ENCODE measurements around the gene NAP1L5.

Gene NAP1L5, protein sequence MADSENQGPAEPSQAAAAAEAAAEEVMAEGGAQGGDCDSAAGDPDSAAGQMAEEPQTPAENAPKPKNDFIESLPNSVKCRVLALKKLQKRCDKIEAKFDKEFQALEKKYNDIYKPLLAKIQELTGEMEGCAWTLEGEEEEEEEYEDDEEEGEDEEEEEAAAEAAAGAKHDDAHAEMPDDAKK
- total RNA-seq: 1.3 to 4.3 (median 3.0) reads per million in 18 experiments

GRCh38 chr4:88697588-88698329 is at the start of gene NAP1L5:
NAP1L5 (minus strand) TSS chr4:88697829; CDS start chr4:88697754, 75 bp downstream.
- DNase-seq: peak; percentile 46 to 58

- DNase-seq: no peak
Observed at GRCh38 chr4:88747351-88747750, 49.7 kb upstream of the NAP1L5 start.

DNA sequence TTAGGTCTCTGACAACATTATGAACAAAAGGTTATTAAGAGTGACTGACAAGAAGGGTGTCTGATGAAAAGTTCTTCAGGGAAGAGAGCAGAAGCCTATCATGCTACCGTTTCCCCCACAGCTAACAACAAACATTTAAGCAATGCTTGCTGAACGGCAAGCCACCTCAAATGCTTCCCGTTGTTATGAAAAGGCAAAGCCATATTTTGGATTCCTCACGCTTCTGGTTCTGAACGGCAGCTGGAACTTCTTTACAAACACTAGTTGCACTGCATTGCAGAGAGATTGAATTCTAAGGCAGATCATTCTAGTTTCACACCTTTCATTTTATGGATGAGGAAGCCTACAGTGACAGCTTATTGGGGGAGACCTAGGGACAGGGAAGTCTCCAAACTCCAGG is 48.6 kb upstream of the NAP1L5 start:
- no peak for DNase-seq

GRCh38 chr4:88745581-88746163 is 48.0 kb upstream of the NAP1L5 start:
- no peak for DNase-seq

DNA sequence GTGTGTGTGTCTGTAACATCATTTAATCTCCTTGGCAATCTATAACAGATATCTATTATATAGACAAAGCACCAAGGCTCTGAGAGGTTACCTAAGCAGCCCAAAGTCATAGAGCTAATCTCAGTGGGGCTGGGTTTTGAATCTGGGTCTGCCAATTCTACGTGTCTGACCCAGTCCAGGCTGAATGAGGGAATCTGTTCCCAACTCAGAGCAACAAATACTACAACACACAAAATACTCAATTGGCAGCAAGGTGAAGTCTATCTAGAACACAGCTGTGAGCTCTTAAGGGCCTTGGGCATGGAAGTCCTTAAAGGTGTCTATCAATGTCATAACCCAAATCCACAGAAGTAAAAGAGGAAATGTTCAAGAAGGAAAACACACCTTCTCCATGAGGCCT is 47.5 kb upstream of the NAP1L5 start:
- DNase-seq: no peak

GRCh38 chr4:88744609-88745008 is 47.0 kb upstream of the NAP1L5 start:
- DNase-seq: no peak

- no peak for DNase-seq
Observed at GRCh38 chr4:88743696-88744095, 46.1 kb upstream of the NAP1L5 start.

DNA sequence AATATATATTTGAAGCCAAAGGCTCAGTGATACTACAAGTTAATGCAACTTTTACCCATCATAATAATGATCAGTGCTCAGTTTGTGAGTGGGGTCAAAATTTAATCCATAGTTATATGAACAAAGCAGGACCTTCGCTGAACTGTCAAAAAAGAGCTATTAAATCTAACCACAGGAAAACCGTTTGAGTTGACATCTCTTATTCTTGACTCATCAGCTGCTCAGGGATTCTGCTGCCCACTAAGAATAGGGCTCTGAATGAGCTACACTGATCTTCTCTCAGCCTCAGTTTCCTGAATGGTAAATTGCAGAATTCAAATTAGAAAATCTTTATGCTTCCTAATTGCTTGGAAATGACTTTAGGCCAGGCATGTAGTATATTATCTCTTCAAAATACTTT is 44.9 kb upstream of the NAP1L5 start:
- DNase-seq: no peak

- no peak for DNase-seq
Observed at GRCh38 chr4:88738180-88738579, 40.6 kb upstream of the NAP1L5 start.

DNA sequence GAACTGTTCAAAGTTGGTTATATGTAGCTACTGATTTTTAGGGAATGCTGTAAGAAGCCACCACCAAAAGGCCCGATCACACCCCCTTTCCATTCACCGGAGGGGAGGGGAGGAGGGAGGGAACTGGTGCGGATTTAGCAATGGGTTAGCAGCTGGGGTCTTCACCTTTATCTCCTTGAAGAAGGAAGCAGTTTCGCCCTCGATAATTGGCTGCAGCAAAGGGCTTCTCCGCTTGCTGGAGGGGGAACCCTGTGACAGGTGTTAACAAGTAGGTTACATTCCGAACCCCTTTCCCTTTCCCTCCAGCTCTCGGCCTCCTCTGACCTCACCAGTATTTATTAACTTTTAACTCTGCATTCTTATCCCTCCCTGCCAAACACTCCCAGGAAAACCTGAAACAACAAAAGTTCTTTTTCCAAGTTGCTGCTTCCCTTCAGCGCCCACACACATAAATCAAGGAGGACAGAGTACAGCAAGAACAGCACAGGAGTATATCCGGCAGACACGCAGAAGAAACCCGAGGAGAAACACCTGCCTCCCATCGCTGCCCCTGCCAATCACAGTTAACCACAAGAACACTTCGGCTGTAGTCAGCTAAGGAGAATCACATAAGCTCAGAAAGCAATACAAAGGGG is 39.8 kb upstream of the NAP1L5 start:
- DNase-seq: no peak

DNA sequence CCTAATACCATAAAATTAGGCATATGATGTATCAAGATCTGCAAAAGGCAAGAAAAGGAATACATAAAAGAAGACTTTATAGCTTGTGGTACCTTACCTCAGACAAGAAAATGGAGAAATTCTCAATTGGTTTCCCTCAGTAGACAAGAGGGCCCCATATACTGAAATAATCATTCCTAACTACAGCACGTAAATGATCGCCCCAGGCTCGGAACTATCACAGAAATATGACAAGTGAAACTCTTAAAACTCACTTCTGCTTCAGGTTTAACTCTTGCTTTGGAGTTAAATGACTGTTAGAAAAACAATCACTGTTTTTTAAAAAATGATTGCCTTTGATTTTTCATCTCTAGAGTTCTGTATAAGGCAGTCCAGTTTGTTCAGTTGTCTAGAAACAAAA is 38.6 kb upstream of the NAP1L5 start:
- no peak for DNase-seq

GRCh38 chr4:88735564-88735963 is 37.9 kb upstream of the NAP1L5 start:
- DNase-seq: no peak

DNA sequence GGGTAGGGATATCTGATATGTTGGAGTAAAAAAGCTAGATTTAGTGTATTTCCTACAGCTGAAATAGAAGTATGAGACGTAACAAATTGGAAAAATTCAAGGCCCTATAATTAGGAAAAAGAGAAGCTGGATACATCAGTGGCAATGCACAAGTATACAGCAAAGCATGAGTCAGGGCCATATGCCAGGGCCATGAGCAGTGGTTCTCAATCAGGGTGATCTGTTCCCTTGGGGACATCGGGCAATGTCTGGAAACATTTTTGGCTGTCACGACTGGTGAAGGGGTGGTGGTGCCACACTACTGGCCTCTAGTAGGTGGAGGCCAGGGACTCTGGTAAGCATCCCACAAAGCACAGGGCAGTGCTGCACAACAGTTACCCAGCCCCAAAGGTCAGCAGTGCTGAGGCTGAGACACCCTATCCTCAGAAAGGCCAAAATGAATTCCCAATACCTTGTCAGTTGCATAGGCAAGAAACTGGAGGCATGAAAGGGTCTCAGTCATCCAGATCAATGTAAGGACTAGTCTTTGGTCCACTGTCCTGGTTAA is 36.8 kb upstream of the NAP1L5 start:
- peak in 1 of 2 donors; percentile 7 for DNase-seq

GRCh38 chr4:88732714-88733368 is 35.2 kb upstream of the NAP1L5 start:
- DNase-seq: no peak

GRCh38 chr4:88731381-88731780 is 33.8 kb upstream of the NAP1L5 start:
- no peak for DNase-seq

DNA sequence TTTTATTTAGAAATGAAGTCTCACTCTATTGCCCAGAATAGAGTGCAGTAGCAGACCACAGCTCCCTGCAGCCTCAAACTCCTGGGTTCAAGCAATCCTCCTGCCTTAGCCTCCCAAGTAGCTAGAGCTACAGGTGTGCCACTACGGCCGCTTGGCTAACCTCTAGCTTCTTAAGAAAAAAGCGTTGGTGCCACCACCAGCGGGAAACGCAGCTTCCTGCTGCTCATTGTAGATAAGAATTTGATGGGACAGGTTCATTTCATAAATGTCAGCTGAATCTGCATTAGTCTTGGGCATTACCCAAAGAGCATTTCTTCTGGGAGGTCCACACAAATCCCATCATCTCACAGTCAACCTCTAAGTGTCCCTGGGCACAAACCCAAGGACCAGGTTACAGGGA is 33.2 kb upstream of the NAP1L5 start:
- no peak for DNase-seq

GRCh38 chr4:88729146-88729760 is 31.6 kb upstream of the NAP1L5 start:
- DNase-seq: no peak

- DNase-seq: no peak
Observed at GRCh38 chr4:88728146-88728545, 30.5 kb upstream of the NAP1L5 start.

GRCh38 chr4:88725986-88726385 is 28.4 kb upstream of the NAP1L5 start:
- no peak for DNase-seq

DNA sequence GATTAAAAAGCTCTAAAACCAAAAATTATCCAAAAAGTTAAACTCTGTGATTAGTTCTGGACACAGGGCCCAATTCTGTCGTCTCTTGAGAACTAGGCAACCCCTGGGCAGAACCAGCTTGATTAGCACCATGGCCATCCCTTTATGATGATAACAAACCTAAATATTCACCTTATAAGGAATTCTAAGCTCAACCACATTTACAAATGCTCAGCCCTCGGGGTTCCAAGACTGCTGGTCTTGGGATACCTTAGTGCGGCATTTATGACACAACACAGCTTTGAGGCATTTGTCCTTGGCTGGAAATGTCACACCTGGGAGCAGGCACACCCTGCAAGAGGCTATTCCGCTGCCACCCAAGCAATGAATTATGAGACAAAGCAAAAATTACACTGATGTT is 27.5 kb upstream of the NAP1L5 start:
- no peak for DNase-seq

DNA sequence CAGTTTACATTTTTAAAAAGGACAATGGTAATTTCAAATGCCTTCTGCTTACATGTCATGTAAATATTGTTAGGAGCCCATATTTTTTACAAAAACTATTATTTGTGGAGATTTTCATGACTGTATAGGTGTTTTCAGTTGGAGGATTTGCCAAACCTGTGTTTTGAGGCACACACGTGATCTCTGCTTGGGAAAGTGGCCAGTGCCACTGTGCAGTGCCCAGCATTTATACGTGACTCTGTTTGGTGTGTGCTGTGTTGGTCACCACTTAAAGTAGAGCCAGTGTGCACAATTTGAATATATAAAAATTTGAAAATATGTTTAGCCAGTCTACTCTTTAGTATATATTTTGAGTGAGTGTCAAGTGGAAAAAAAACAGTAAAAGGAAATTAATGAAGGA is 26.8 kb upstream of the NAP1L5 start:
- no peak for DNase-seq

DNA sequence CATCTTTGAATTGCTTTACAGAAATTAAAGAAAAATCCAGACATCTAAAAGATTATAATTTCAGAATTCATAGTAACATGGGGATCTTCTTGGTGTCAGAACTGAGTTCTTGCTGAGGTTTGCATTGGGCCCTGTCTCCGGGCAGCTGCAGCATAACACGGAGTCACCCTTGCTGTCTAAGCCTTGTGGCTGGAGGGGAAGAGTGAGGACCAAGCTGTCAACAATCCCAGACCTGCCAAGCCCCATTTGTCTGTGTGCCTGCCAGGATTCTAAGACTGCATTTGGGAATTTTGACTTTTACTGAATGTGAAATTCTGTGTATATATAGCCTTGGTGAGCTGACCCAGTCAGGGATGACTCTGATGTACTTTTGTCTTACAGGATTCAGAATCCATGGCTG is 25.2 kb upstream of the NAP1L5 start:
- DNase-seq: no peak
